HepG2 (cell line): ENCODE results near the gene MS4A6A.

Experiments used
- EP300 ChIP-seq, 3 experiments: sonication (generic) in 1 of 3; formaldehyde crosslinking in 1 of 3; IDR thresholded peaks; 2 replicates each; pipeline versions ENCODE4 v1.5.1 to v1.6.1; 2011 to 2020; ENCODE audit warnings: low read depth in 2 of 3, low read length in 2 of 3, borderline replicate concordance in 1 of 3, improper control_type of control experiment in 1 of 3, mild to moderate bottlenecking in 1 of 3, missing genetic modification reagents in 1 of 3, moderate library complexity in 1 of 3
- GMEB1 ChIP-seq: sonication (generic); formaldehyde crosslinking; IDR thresholded peaks from 2 replicates; pipeline ENCODE4 v1.5.1; 2020; ENCODE audit warnings: missing genetic modification reagents, mild to moderate bottlenecking, borderline replicate concordance
- YY1 ChIP-seq: IDR thresholded peaks from 2 replicates; pipeline ENCODE4 v1.6.1; 2011; ENCODE audit warnings: low read length, low read depth, moderate library complexity, mild to moderate bottlenecking; ENCODE audit not compliant: insufficient read depth, insufficient replicate concordance
- ZSCAN21 ChIP-seq: sonication (generic); formaldehyde crosslinking; IDR thresholded peaks from 2 replicates; pipeline ENCODE4 v1.8.0; 2022; ENCODE audit warnings: mild to moderate bottlenecking, missing genetic modification reagents, moderate library complexity, borderline replicate concordance
- TF ChIP-seq, protein P1 (sequence below), 2 experiments: IDR thresholded peaks; 2 replicates each; pipeline ENCODE4 v1.6.1; 2011 to 2012; ENCODE audit warnings: low read length in 2 of 2, borderline replicate concordance in 1 of 2, low read depth in 1 of 2, mild to moderate bottlenecking in 1 of 2, moderate library complexity in 1 of 2

GRCh38 chr11:60145677-60146076 lies 37.2 kb downstream of the MS4A6A start:
- TF ChIP-seq GMEB1 (CRISPR knock-in tag) (no peak), YY1 (no peak), ZSCAN21 (CRISPR knock-in tag) (no peak), EP300 (IDR thresholded peaks at IDR 0.05; ENCODE audit: low read depth in 2 of 2, low read length in 2 of 2) (no peak), EP300 (CRISPR knock-in tag; IDR thresholded peaks at IDR 0.05; ENCODE audit: borderline replicate concordance) (no peak)
- TF ChIP-seq, protein P1, sequence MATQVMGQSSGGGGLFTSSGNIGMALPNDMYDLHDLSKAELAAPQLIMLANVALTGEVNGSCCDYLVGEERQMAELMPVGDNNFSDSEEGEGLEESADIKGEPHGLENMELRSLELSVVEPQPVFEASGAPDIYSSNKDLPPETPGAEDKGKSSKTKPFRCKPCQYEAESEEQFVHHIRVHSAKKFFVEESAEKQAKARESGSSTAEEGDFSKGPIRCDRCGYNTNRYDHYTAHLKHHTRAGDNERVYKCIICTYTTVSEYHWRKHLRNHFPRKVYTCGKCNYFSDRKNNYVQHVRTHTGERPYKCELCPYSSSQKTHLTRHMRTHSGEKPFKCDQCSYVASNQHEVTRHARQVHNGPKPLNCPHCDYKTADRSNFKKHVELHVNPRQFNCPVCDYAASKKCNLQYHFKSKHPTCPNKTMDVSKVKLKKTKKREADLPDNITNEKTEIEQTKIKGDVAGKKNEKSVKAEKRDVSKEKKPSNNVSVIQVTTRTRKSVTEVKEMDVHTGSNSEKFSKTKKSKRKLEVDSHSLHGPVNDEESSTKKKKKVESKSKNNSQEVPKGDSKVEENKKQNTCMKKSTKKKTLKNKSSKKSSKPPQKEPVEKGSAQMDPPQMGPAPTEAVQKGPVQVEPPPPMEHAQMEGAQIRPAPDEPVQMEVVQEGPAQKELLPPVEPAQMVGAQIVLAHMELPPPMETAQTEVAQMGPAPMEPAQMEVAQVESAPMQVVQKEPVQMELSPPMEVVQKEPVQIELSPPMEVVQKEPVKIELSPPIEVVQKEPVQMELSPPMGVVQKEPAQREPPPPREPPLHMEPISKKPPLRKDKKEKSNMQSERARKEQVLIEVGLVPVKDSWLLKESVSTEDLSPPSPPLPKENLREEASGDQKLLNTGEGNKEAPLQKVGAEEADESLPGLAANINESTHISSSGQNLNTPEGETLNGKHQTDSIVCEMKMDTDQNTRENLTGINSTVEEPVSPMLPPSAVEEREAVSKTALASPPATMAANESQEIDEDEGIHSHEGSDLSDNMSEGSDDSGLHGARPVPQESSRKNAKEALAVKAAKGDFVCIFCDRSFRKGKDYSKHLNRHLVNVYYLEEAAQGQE (IDR thresholded peaks at IDR 0.05; ENCODE audit: borderline replicate concordance in 1 of 2, low read depth in 1 of 2, low read length in 2 of 2), result no peak
